Panc1 (cell line): ENCODE measurements around the gene NFATC1. TPM values are rescaled to one million over a fixed set of nuclear protein-coding genes. Genes with fewer than 3 reads are reported as not detected.

ENCODE experiments used
- ATAC-seq: fragments of 200-7000 bp; cut with Tn5 transposase; 2 replicates; pipeline ENCODE4 v1.9.1; 2020; ENCODE audit warnings: mild to moderate bottlenecking, moderate library complexity
- BruUV-seq: library from RNA; stranded (reverse); fragments of 400-500 nt; replicated peaks from 2 replicates; lab custom pipeline; 2021; lab: Mats Ljungman, UMichigan
- CTCF ChIA-PET: fragments of 300-600 bp; sonication (Branson Sonifier 250); formaldehyde crosslinking; loops from one replicate; lab custom pipeline; 2022; ENCODE audit warnings: antibody characterized with exemption; lab: Charles Lee
- POLR2A ChIA-PET: fragments of 300-600 bp; sonication (Branson Sonifier 250); formaldehyde crosslinking; loops from one replicate; lab custom pipeline; 2022; ENCODE audit warnings: antibody characterized with exemption; lab: Charles Lee
- DNase-seq: peaks from one replicate; pipeline ENCODE4 v3.0.0-alpha.2; 2010; ENCODE audit warnings: low read depth, low spot score
- H3K27ac ChIP-seq: 2 replicates; pipeline ENCODE4 v1.5.1; 2011; ENCODE audit warnings: mild to moderate bottlenecking, low read length, inconsistent platforms
- H3K27me3 ChIP-seq: fragments of 200-500 bp; sonication (Bioruptor generic); 2 replicates; pipeline ENCODE4 v1.6.0; 2014; ENCODE audit warnings: low read length, inconsistent platforms; ENCODE audit not compliant: control insufficient read depth, insufficient read depth
- H3K36me3 ChIP-seq: fragments of 200-500 bp; sonication (Bioruptor generic); 2 replicates; pipeline ENCODE4 v1.5.1; 2014; ENCODE audit warnings: inconsistent platforms, mild to moderate bottlenecking, low read length, moderate library complexity; ENCODE audit not compliant: control insufficient read depth, insufficient read depth
- H3K4me1 ChIP-seq: 2 replicates; pipeline ENCODE4 v1.5.1; 2011; ENCODE audit warnings: inconsistent platforms, mild to moderate bottlenecking, low read length, moderate library complexity; ENCODE audit not compliant: control insufficient read depth, insufficient read depth
- H3K4me3 ChIP-seq, 2 experiments: 2 replicates each; pipeline ENCODE4 v1.5.1; 2011 to 2012; ENCODE audit warnings: low read depth in 2 of 2, low read length in 2 of 2, mild to moderate bottlenecking in 2 of 2, inconsistent platforms in 1 of 2, moderate library complexity in 1 of 2
- H3K9me3 ChIP-seq: fragments of 200-500 bp; sonication (Bioruptor generic); 2 replicates; pipeline ENCODE4 v1.5.1; 2014; ENCODE audit warnings: low read depth, mild to moderate bottlenecking, inconsistent platforms, low read length, moderate library complexity; ENCODE audit not compliant: control insufficient read depth, insufficient read depth
- CTCF ChIP-seq: fragments of 450-650 bp; IDR thresholded peaks from 2 replicates; pipeline ENCODE4 v1.5.1; 2017; ENCODE audit warnings: mild to moderate bottlenecking
- POLR2AphosphoS5 ChIP-seq: IDR thresholded peaks from 2 replicates; pipeline ENCODE4 v1.6.1; 2012; ENCODE audit warnings: mild to moderate bottlenecking, low read depth, low read length, moderate library complexity
- REST ChIP-seq, 2 experiments: IDR thresholded peaks; 2 replicates each; pipeline ENCODE4 v1.6.1; 2011 to 2012; ENCODE audit warnings: low read depth in 2 of 2, control low read depth in 1 of 2, low read length in 1 of 2, mild to moderate bottlenecking in 1 of 2, moderate library complexity in 1 of 2; ENCODE audit not compliant: insufficient read depth in 1 of 2
- SIN3A ChIP-seq: IDR thresholded peaks from 2 replicates; pipeline ENCODE4 v1.6.1; 2012; ENCODE audit warnings: low read depth, mild to moderate bottlenecking, low read length, moderate library complexity, borderline replicate concordance; ENCODE audit not compliant: insufficient read depth
- TCF7L2 ChIP-seq: IDR thresholded peaks from 2 replicates; pipeline ENCODE4 v1.6.1; 2011; ENCODE audit warnings: mild to moderate bottlenecking, low read depth, low read length, inconsistent platforms
- in situ Hi-C: cut with HindIII; loops from 2 replicates; pipeline ENCODE4 v1.10.0; 2016; ENCODE audit warnings: low sequenced_read_pairs, low pct_unique_long_range_greater_than_20kb
- intact Hi-C: fragments of 100-400 bp; cut with micrococcal nuclease; formaldehyde crosslinking; loops from one replicate; pipeline ENCODE4 v1.10.0; 2022; ENCODE audit not compliant: unreplicated experiment
- total RNA-seq: library from RNA; stranded (reverse); gene quantifications from one replicate; pipeline ENCODE4 v1.2.1, GENCODE V29; 2021; ENCODE audit not compliant: unreplicated experiment

NFATC1 gene
- total RNA-seq, 1 experiment from 2014 or later, result 30.8 TPM

- no peak for ATAC-seq
- TF ChIP-seq CTCF (no peak), SIN3A (no peak), REST (IDR thresholded peaks at IDR 0.05; ENCODE audit: insufficient read depth in 1 of 2, low read depth in 2 of 2, low read length in 1 of 2) (no peak), POLR2AphosphoS5 (no peak), TCF7L2 (no peak)
- POLR2A ChIA-PET, result no interaction called here
- CTCF ChIA-PET, result interaction anchor here (0.6 kb wide), 1 partner anchor 8 kb away, joined by 3 read pairs; no protein-coding TSS in a partner anchor
- BruUV-seq, result no TSS peak
- H3K4me1 ChIP-seq, result peaks cover 28% of the 10 kb centered on the region
- H3K9me3 ChIP-seq, result no peaks in the 10 kb centered on the region
- no peak for DNase-seq
- H3K27ac ChIP-seq, result 0 out of 2 replicates have a peak overlapping the region, but pooled peaks have one; percentile 2
- in situ Hi-C loops, result no loop called here
- no peak overlapping the region for H3K4me3 ChIP-seq
- intact Hi-C loops, result no loop called here
- no peaks in the 10 kb centered on the region for H3K36me3 ChIP-seq
- no peaks in the 10 kb centered on the region for H3K27me3 ChIP-seq
Measured at GRCh38 chr18:79405019-79405780, 9.5 kb downstream of the NFATC1 start.

GRCh38 chr18:79405781-79406575, 10.2 kb downstream of the NFATC1 start:
- CTCF ChIA-PET, result interaction anchor here (0.6 kb wide), 1 partner anchor 9 kb away, joined by 3 read pairs; no protein-coding TSS in a partner anchor
- no peak overlapping the region for H3K4me3 ChIP-seq

More at GRCh38 chr18:79405781-79406575, 10.2 kb downstream of the NFATC1 start:
- DNase-seq (no peak), ATAC-seq (no peak)
- in situ Hi-C loops (no loop called here), intact Hi-C loops (no loop called here)
- TF ChIP-seq POLR2AphosphoS5 (no peak), SIN3A (no peak), CTCF (no peak), TCF7L2 (no peak), REST (IDR thresholded peaks at IDR 0.05; ENCODE audit: insufficient read depth in 1 of 2, low read depth in 2 of 2, low read length in 1 of 2) (no peak)
- Histone ChIP-seq H3K36me3 (no peaks in the 10 kb centered on the region), H3K27me3 (no peaks in the 10 kb centered on the region), H3K9me3 (no peaks in the 10 kb centered on the region), H3K4me1 (peaks cover 27% of the 10 kb centered on the region), H3K27ac (peak overlapping the region; percentile 32)
- BruUV-seq, result no TSS peak
- POLR2A ChIA-PET, result interaction anchor here (0.7 kb wide), 1 partner anchor 244 kb away, joined by 5 read pairs; no protein-coding TSS in a partner anchor
